Mesendoderm (in vitro differentiated cells): Measurements from ENCODE around the gene EXOC6.

Experiments
- DNase-seq: peaks from one replicate; pipeline ENCODE4 v3.0.0; 2013
- H2AK5ac ChIP-seq: 2 replicates; pipeline ENCODE4 v1.6.1; 2013; ENCODE audit warnings: low read length, inconsistent platforms
- H2BK120ac ChIP-seq: 2 replicates; pipeline ENCODE4 v1.6.1; 2013; ENCODE audit warnings: low read depth, mild to moderate bottlenecking, low read length, moderate library complexity, mixed read lengths
- H2BK15ac ChIP-seq: replicated peaks from 2 replicates; pipeline ENCODE4 v1.6.1; 2013; ENCODE audit warnings: low read depth, mild to moderate bottlenecking, moderate library complexity
- H2BK5ac ChIP-seq: 2 replicates; pipeline ENCODE4 v1.6.1; 2013; ENCODE audit warnings: low read length, inconsistent platforms
- H3K18ac ChIP-seq: 2 replicates; pipeline ENCODE4 v1.6.1; 2013; ENCODE audit warnings: mild to moderate bottlenecking, low read length, mixed read lengths
- H3K23ac ChIP-seq: one replicate; pipeline ENCODE4 v1.6.1; 2013; ENCODE audit warnings: low read length
- H3K27ac ChIP-seq: 2 replicates; pipeline ENCODE4 v1.5.1; 2013; ENCODE audit warnings: low read depth, mild to moderate bottlenecking, inconsistent platforms, low read length, moderate library complexity
- H3K27me3 ChIP-seq: 2 replicates; pipeline ENCODE4 v1.6.1; 2013; ENCODE audit warnings: low read length, control low read depth, mild to moderate bottlenecking, inconsistent platforms; ENCODE audit not compliant: insufficient read depth, poor library complexity
- H3K36me3 ChIP-seq: 2 replicates; pipeline ENCODE4 v1.6.1; 2013; ENCODE audit warnings: low read length, inconsistent platforms; ENCODE audit not compliant: control insufficient read depth, insufficient read depth
- H3K4ac ChIP-seq: one replicate; pipeline ENCODE4 v1.6.1; 2013; ENCODE audit warnings: low read depth, mild to moderate bottlenecking, low read length, moderate library complexity
- H3K4me1 ChIP-seq: 2 replicates; pipeline ENCODE4 v1.6.1; 2013; ENCODE audit warnings: low read depth, low read length, inconsistent platforms; ENCODE audit not compliant: control insufficient read depth
- H3K4me2 ChIP-seq: 2 replicates; pipeline ENCODE4 v1.6.1; 2013; ENCODE audit warnings: low read length
- H3K4me3 ChIP-seq: 2 replicates; pipeline ENCODE4 v1.5.1; 2013; ENCODE audit warnings: mild to moderate bottlenecking, low read length
- H3K56ac ChIP-seq: one replicate; pipeline ENCODE4 v1.6.1; 2013; ENCODE audit warnings: low read length
- H3K79me1 ChIP-seq: 2 replicates; pipeline ENCODE4 v1.6.1; 2013; ENCODE audit warnings: low read length, inconsistent platforms
- H3K79me2 ChIP-seq: 2 replicates; pipeline ENCODE4 v1.6.1; 2013; ENCODE audit warnings: mild to moderate bottlenecking, low read length; ENCODE audit not compliant: control insufficient read depth, insufficient read depth
- H3K9ac ChIP-seq: 2 replicates; pipeline ENCODE4 v1.6.1; 2013; ENCODE audit warnings: low read length, inconsistent platforms
- H4K5ac ChIP-seq: one replicate; pipeline ENCODE4 v1.6.1; 2013; ENCODE audit warnings: low read length
- H4K8ac ChIP-seq: one replicate; pipeline ENCODE4 v1.6.1; 2013; ENCODE audit warnings: low read depth, mild to moderate bottlenecking, control low read depth, low read length, moderate library complexity
- WGBS: extraction: QIAGEN DNeasy Blood & Tissue Kit; methylation state at CpG from one replicate; pipeline ENCODE4 v1.1.7; 2013; ENCODE audit warnings: low lambda C conversion rate, missing lambda C conversion rate; ENCODE audit not compliant: insufficient coverage; ENCODE audit errors: extremely low coverage; 5-methylcytosine and 5-hydroxymethylcytosine counted together

EXOC6 gene

DNA sequence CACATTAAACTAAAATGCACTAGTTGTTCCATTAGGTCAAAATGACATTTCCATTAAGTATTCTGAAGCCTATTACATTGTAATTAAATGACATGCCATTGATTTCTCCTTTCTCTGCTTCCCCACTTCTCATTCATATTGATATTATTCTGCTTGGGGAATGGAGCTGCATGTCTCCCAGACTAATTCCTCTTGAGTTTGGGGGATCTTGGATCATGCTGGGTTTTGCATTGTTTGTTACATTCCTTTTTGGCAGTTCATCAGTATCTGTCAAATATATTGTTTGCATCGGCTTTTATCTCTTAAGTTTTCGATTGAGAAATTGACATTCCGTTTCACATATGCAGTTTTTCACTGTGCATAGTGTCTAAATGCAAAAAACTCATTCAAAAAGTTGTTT, 147.2 kb downstream of the EXOC6 start:
- Histone ChIP-seq H3K4ac (no peak overlapping the region), H3K56ac (no peak overlapping the region), H3K9ac (no peak overlapping the region), H3K23ac (no peak overlapping the region), H4K8ac (no peak overlapping the region), H3K4me3 (no peak overlapping the region), H3K36me3 (no peaks in the 10 kb centered on the region), H3K27me3 (no peaks in the 10 kb centered on the region), H2BK15ac (no peak overlapping the region), H3K18ac (no peak overlapping the region), H2BK120ac (no peak overlapping the region), H3K27ac (no peak overlapping the region), H2BK5ac (no peak overlapping the region), H2AK5ac (no peak overlapping the region), H3K79me1 (no peaks in the 10 kb centered on the region), H4K5ac (no peak overlapping the region), H3K79me2 (no peaks in the 10 kb centered on the region), H3K4me2 (no peak overlapping the region), H3K4me1 (peaks cover 3% of the 10 kb centered on the region)
- peak; percentile 59 for DNase-seq
- WGBS = no CpG with 5 or more reads among the region's 3 CpGs

DNA sequence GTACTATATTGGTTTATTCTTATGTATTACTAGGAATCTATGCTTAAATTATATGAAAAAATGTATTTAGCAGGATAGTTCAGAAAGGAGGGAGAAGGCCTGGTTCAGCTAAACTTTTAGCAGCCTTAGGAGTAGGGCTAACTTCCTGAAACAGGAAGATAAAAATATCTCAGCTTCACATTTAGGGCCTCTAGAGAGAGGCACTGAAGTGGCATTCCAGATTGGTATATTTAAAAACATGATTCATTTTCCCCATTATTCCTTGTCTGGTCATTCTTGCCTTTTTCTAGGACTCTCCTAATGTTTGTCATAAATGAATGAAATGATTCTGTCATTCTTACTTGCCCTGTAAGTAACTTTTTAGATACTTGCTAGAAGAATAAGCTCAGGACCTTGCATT, 149.3 kb downstream of the EXOC6 start:
- Histone ChIP-seq H3K27me3 (no peaks in the 10 kb centered on the region), H3K79me1 (no peaks in the 10 kb centered on the region), H2AK5ac (no peak overlapping the region), H3K4ac (no peak overlapping the region), H3K4me3 (no peak overlapping the region), H3K9ac (no peak overlapping the region), H2BK5ac (no peak overlapping the region), H4K8ac (no peak overlapping the region), H3K4me1 (no peaks in the 10 kb centered on the region), H3K56ac (no peak overlapping the region), H2BK15ac (no peak overlapping the region), H3K36me3 (no peaks in the 10 kb centered on the region), H3K27ac (no peak overlapping the region), H3K4me2 (no peak overlapping the region), H4K5ac (no peak overlapping the region), H3K79me2 (no peaks in the 10 kb centered on the region), H2BK120ac (no peak overlapping the region), H3K18ac (no peak overlapping the region), H3K23ac (no peak overlapping the region)
- DNase-seq = no peak

DNA sequence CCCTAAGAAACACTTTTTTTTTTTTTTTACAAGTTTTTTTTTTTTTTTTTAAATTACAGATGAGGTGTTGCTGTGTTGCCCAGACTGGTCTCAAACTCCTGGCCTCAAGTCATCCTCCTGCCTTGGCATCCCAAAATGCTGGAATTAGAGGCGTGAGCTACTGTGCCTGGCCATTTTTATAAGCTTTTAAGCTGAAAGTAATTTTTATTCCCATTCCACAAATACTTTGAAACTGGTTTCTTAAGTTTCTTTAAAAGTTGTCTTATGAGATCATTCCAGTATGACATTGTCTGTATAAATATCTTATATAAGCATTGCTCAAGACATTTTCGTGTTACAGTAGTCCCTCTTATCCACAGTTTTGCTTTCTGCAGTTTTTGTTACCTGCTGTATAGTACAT, 150.9 kb downstream of the EXOC6 start:
- Histone ChIP-seq H3K4me2 (no peak overlapping the region), H4K8ac (no peak overlapping the region), H3K36me3 (no peaks in the 10 kb centered on the region), H4K5ac (no peak overlapping the region), H2BK120ac (no peak overlapping the region), H2BK5ac (no peak overlapping the region), H3K18ac (no peak overlapping the region), H2AK5ac (no peak overlapping the region), H3K4me1 (no peaks in the 10 kb centered on the region), H3K79me2 (no peaks in the 10 kb centered on the region), H2BK15ac (no peak overlapping the region), H3K4ac (no peak overlapping the region), H3K9ac (no peak overlapping the region), H3K23ac (no peak overlapping the region), H3K79me1 (no peaks in the 10 kb centered on the region), H3K27ac (no peak overlapping the region), H3K56ac (no peak overlapping the region), H3K4me3 (no peak overlapping the region), H3K27me3 (no peaks in the 10 kb centered on the region)
- DNase-seq = no peak
- no CpG with 5 or more reads among the region's 2 CpGs for WGBS

DNA sequence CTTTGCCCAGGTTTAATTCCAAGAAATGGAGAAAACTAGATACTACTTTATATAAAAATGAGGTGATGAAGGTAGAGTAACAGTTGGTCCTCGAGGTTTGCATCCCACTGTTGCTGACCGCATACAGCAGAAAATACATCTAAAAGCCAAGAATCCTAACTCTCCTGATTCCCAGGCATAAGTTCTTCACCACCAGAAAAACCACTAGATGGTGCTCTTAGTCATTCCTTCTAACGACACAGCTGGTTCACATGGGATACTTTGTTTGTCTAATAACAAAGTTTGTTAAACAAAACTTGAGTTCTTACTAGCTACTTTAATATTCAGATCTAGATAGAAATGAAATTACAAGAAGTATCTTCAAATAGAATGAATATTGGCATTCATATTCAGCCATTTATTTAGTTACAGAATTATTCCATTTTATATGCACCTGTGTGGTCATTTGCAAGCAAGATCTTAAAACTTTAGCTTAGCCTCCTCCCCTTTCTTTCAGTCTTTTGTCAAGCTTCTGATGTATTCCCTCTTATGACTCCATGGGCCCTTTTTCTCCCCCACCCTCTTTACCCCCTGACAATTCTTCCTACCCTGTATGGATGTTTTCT, 158.2 kb downstream of the EXOC6 start:
- no peak overlapping the region for H3K4me3 ChIP-seq
- H3K4me2 ChIP-seq = no peak overlapping the region
- no peak overlapping the region for H3K18ac ChIP-seq
- no peak overlapping the region for H4K5ac ChIP-seq
- no peak overlapping the region for H3K23ac ChIP-seq
- peak; percentile 62 for DNase-seq
- H2BK120ac ChIP-seq = no peak overlapping the region
- no peak overlapping the region for H3K9ac ChIP-seq
- WGBS = no CpG with 5 or more reads among the region's 3 CpGs
- no peaks in the 10 kb centered on the region for H3K79me1 ChIP-seq
- no peak overlapping the region for H3K56ac ChIP-seq
- no peaks in the 10 kb centered on the region for H3K79me2 ChIP-seq
- H3K27me3 ChIP-seq = no peaks in the 10 kb centered on the region
- no peak overlapping the region for H4K8ac ChIP-seq
- H3K4ac ChIP-seq = no peak overlapping the region
- no peak overlapping the region for H3K27ac ChIP-seq
- H2BK15ac ChIP-seq = no peak overlapping the region
- H2AK5ac ChIP-seq = no peak overlapping the region
- H3K4me1 ChIP-seq = no peaks in the 10 kb centered on the region
- no peaks in the 10 kb centered on the region for H3K36me3 ChIP-seq
- H2BK5ac ChIP-seq = no peak overlapping the region

GRCh38 chr10:93015722-93016121, 167.4 kb downstream of the EXOC6 start:
- H2BK15ac ChIP-seq = no peak overlapping the region
- no peak overlapping the region for H3K56ac ChIP-seq
- H3K4me2 ChIP-seq = no peak overlapping the region
- H3K79me2 ChIP-seq = no peaks in the 10 kb centered on the region
- WGBS = no CpG with 5 or more reads among the region's 3 CpGs
- H3K4ac ChIP-seq = no peak overlapping the region
- no peak overlapping the region for H2BK120ac ChIP-seq
- no peak overlapping the region for H3K23ac ChIP-seq
- H3K79me1 ChIP-seq = no peaks in the 10 kb centered on the region
- no peaks in the 10 kb centered on the region for H3K36me3 ChIP-seq
- no peak overlapping the region for H3K4me3 ChIP-seq
- no peak for DNase-seq
- H3K18ac ChIP-seq = no peak overlapping the region
- H2BK5ac ChIP-seq = no peak overlapping the region
- H3K27ac ChIP-seq = no peak overlapping the region
- H3K9ac ChIP-seq = no peak overlapping the region
- no peaks in the 10 kb centered on the region for H3K27me3 ChIP-seq
- H2AK5ac ChIP-seq = no peak overlapping the region
- no peak overlapping the region for H4K5ac ChIP-seq
- H3K4me1 ChIP-seq = no peaks in the 10 kb centered on the region
- H4K8ac ChIP-seq = no peak overlapping the region

GRCh38 chr10:93023013-93023650, 174.8 kb downstream of the EXOC6 start:
- no CpG with 5 or more reads among the region's 4 CpGs for WGBS
- Histone ChIP-seq H3K36me3 (no peaks in the 10 kb centered on the region), H2BK5ac (peak overlapping the region; percentile 23), H4K5ac (no peak overlapping the region), H3K4me2 (peak overlapping the region; percentile 21), H3K9ac (no peak overlapping the region), H2BK120ac (no peak overlapping the region), H3K79me2 (no peaks in the 10 kb centered on the region), H3K4me1 (peaks cover 3% of the 10 kb centered on the region), H3K27me3 (no peaks in the 10 kb centered on the region), H2AK5ac (no peak overlapping the region), H3K4ac (no peak overlapping the region), H3K18ac (peak overlapping the region; percentile 75), H3K27ac (peak overlapping the region; percentile 48), H3K56ac (peak overlapping the region; percentile 63), H3K4me3 (no peak overlapping the region), H2BK15ac (no peak overlapping the region), H3K79me1 (no peaks in the 10 kb centered on the region), H3K23ac (no peak overlapping the region), H4K8ac (no peak overlapping the region)
- DNase-seq = peak; percentile 87
